Measurements from ENCODE around the gene PIP5K1B. TPM values are rescaled to one million over a fixed set of nuclear protein-coding genes. Genes with fewer than 3 reads are reported as not detected.

The PIP5K1B gene
- total RNA-seq, 2 donors from 2014 or later, result 0.55 to 0.99 TPM

DNA sequence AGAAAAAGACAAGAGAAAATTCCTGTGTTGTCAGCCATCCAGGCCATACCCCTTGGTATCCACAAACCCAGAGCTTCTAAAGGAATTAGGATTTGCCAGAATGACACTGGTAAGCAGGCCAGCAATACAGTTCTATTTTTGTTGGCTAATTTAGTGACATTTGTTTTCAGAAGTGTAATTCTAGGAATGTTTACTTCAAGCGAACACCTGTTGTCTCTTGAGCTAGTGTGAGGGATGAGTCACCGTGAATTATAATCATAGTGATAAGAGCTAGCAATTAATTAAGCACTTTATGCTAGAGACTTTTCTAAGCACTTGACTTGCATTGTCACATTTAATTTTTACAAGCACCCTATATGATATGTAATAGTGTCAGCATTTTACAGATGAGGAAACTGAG is 209.7 kb downstream of the PIP5K1B start:
- Mint-ChIP-seq H3K27ac (no peak overlapping the region), H3K36me3 (ENCODE audit: low read depth) (no peaks in the 10 kb centered on the region), H3K4me1 (no peaks in the 10 kb centered on the region)

GRCh38 chr9:68919661-68920060 is 214.6 kb downstream of the PIP5K1B start:
- DNase-seq (no peak), ATAC-seq (no peak)
- Mint-ChIP-seq H3K36me3 (ENCODE audit: low read depth) (no peaks in the 10 kb centered on the region), H3K27ac (no peak overlapping the region), H3K27me3 (no peaks in the 10 kb centered on the region), H3K4me1 (no peaks in the 10 kb centered on the region), H3K4me3 (no peak overlapping the region)
- H3K9me3 ChIP-seq (ENCODE audit: control insufficient read depth, low read length, poor library complexity, severe bottlenecking), result no peaks in the 10 kb centered on the region

More for the DNA sequence above, 209.7 kb downstream of the PIP5K1B start:
- H3K9me3 ChIP-seq (ENCODE audit: control insufficient read depth, low read length, poor library complexity, severe bottlenecking), result no peaks in the 10 kb centered on the region
- Mint-ChIP-seq H3K27me3 (peaks cover 9% of the 10 kb centered on the region), H3K4me3 (no peak overlapping the region)
- DNase-seq (no peak), ATAC-seq (no peak)

- DNase-seq (no peak), ATAC-seq (no peak)
- Mint-ChIP-seq H3K27me3 (no peaks in the 10 kb centered on the region), H3K4me3 (no peak overlapping the region), H3K27ac (no peak overlapping the region), H3K36me3 (ENCODE audit: low read depth) (no peaks in the 10 kb centered on the region), H3K4me1 (no peaks in the 10 kb centered on the region)
- H3K9me3 ChIP-seq (ENCODE audit: control insufficient read depth, low read length, poor library complexity, severe bottlenecking), result no peaks in the 10 kb centered on the region
These were observed 215.9 kb downstream of the PIP5K1B start for GRCh38 chr9:68920921-68921320.

- peaks cover 3% of the 10 kb centered on the region for H3K36me3 Mint-ChIP-seq (ENCODE audit: low read depth)
- no peak for DNase-seq
- no peaks in the 10 kb centered on the region for H3K9me3 ChIP-seq (ENCODE audit: control insufficient read depth, low read length, poor library complexity, severe bottlenecking)
- no peaks in the 10 kb centered on the region for H3K4me1 Mint-ChIP-seq
- H3K27ac Mint-ChIP-seq, result no peak overlapping the region
- H3K4me3 Mint-ChIP-seq, result no peak overlapping the region
- no peak for ATAC-seq
- peaks cover 18% of the 10 kb centered on the region for H3K27me3 Mint-ChIP-seq
These were observed 218.4 kb downstream of the PIP5K1B start for GRCh38 chr9:68923480-68923879.

DNA sequence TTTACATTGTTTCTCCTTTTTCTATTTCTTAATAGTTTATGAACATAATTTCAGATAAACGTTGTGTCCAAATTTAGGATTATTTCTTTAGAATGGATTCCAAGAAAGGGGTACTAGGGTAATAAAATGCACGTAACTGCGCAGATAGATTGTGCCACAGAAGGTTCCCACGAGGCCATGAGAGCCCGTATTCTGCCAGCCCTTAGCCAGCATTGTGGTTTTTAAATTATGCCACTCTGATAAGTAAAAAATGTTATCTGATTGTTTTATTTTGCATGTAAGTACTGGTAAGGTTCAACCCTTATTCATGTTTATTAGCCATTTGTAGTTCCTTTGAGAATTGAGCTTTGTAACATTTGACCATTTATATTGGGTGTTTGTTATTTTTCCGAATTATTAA is 220.1 kb downstream of the PIP5K1B start:
- DNase-seq (no peak), ATAC-seq (no peak)
- Mint-ChIP-seq H3K27ac (no peak overlapping the region), H3K4me3 (no peak overlapping the region), H3K4me1 (no peaks in the 10 kb centered on the region), H3K36me3 (ENCODE audit: low read depth) (peaks cover 9% of the 10 kb centered on the region), H3K27me3 (peaks cover 31% of the 10 kb centered on the region)
- H3K9me3 ChIP-seq (ENCODE audit: control insufficient read depth, low read length, poor library complexity, severe bottlenecking), result no peaks in the 10 kb centered on the region

DNA sequence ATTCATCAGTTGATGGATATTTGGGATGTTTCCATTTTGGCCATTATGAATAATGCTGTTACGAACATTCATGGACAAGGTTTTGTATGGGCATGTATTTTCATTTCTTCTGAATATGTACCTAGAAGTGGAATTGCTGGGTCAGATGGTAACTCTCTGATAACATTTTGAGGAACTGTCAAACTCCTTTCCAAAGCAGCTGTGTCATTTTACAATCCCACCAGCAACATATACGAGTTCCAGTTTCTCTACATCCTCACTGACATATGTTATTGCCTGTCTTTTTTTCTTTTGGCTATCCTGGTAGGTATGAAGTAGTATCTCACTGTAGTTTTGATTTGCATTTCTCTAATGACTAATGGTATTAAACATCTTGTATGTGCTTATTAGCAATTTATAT is 222.1 kb downstream of the PIP5K1B start:
- no peak for ATAC-seq

DNA sequence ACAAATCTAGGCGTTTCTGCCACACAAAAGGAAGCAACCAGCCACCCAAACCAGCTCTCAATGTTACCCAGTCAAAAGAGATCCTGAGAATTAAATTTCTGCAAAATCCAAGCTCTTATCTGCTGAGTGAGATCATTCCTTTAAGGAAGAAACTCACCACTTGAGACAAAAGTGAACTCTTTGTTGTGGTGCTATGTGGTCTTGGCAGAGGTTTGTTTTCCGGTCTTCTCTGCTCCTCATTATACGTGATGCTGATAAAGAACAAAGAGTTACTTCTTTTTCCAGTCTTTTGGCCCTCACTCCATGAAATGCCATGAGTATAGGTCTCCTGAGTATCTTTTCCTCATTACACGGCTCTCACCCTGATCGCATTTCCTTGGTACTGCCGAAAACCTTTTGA is 226.8 kb downstream of the PIP5K1B start:
- Mint-ChIP-seq H3K36me3 (ENCODE audit: low read depth) (peaks cover 10% of the 10 kb centered on the region), H3K4me3 (no peak overlapping the region), H3K4me1 (peaks cover 11% of the 10 kb centered on the region), H3K27ac (no peak overlapping the region), H3K27me3 (peaks cover 53% of the 10 kb centered on the region)
- no peak for ATAC-seq
- no peaks in the 10 kb centered on the region for H3K9me3 ChIP-seq (ENCODE audit: control insufficient read depth, low read length, poor library complexity, severe bottlenecking)
- no peak for DNase-seq

More for the DNA sequence above, 222.1 kb downstream of the PIP5K1B start:
- Mint-ChIP-seq H3K27ac (no peak overlapping the region), H3K4me1 (peaks cover 7% of the 10 kb centered on the region), H3K27me3 (peaks cover 40% of the 10 kb centered on the region), H3K4me3 (no peak overlapping the region), H3K36me3 (ENCODE audit: low read depth) (peaks cover 10% of the 10 kb centered on the region)
- no peaks in the 10 kb centered on the region for H3K9me3 ChIP-seq (ENCODE audit: control insufficient read depth, low read length, poor library complexity, severe bottlenecking)
- no peak for DNase-seq

DNA sequence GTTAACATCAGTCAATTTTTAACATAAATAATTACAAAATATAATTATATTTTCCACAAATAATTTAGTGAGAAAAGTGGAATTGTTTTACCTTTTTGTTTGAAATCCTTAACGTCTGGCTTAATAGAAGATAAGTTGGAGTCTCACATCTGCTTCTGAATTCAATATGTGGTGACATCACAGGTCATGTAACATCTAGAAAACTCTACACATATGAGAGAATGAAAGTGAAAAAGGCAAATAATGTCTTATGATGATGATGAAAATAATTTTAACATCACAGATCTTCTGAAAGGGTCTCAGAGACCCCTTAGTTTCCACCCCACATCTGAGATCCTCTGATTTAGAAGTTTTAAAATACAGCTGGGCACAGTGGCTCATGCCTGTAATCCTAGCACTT is 227.4 kb downstream of the PIP5K1B start:
- peaks cover 11% of the 10 kb centered on the region for H3K4me1 Mint-ChIP-seq
- DNase-seq, result no peak

DNA sequence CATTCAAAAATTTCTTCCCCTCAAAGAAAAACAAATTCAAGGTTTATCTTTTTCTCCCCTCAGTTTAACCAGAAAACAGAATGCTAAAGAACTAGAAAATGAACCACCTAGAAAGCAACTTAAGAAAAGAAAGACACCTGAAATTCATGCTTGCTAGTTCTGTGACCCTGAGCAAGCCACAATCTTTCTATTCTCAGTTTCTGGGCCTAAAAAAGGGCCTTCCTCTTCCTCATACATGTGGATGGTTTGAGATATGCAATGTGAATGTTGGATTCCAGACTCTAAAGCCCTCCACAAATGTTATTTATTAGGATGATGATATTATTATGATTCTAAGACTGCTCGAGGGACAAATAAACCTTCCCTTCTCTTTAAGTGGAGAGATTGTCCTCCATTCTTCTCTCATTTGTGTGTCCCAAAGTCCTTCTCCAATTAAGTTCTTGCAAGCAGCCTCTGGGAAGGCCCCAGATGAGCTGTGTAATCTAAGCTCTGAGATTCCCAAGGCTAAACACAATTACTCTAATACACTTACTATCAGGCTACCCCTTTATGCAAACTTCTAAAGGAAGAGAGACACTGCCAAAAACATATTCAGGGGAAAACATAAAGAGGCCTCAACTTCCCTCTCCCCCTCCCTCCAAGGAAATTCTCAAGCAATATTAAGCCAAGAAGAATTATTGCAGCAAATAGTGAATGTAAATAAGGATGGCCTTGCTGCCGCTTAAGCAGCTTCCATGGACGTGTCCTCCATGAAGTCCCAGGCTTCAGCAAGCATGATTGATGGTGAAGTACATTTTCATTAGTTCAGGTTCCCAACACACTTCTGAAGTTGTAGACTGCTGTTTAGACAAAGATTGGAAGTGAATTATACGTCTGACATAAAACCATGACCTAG is 228.6 kb downstream of the PIP5K1B start:
- no peaks in the 10 kb centered on the region for H3K9me3 ChIP-seq (ENCODE audit: control insufficient read depth, low read length, poor library complexity, severe bottlenecking)
- DNase-seq (no peak), ATAC-seq (no peak)
- Mint-ChIP-seq H3K27ac (no peak overlapping the region), H3K27me3 (peaks cover 54% of the 10 kb centered on the region), H3K36me3 (ENCODE audit: low read depth) (peaks cover 7% of the 10 kb centered on the region), H3K4me1 (peaks cover 11% of the 10 kb centered on the region), H3K4me3 (no peak overlapping the region)

More for the DNA sequence above, 227.4 kb downstream of the PIP5K1B start:
- no peaks in the 10 kb centered on the region for H3K9me3 ChIP-seq (ENCODE audit: control insufficient read depth, low read length, poor library complexity, severe bottlenecking)
- Mint-ChIP-seq H3K27me3 (peaks cover 51% of the 10 kb centered on the region), H3K36me3 (ENCODE audit: low read depth) (peaks cover 10% of the 10 kb centered on the region), H3K4me3 (no peak overlapping the region), H3K27ac (no peak overlapping the region)
- ATAC-seq, result no peak

- Mint-ChIP-seq H3K36me3 (ENCODE audit: low read depth) (peaks cover 5% of the 10 kb centered on the region), H3K4me3 (no peak overlapping the region), H3K27me3 (peaks cover 53% of the 10 kb centered on the region), H3K4me1 (peaks cover 11% of the 10 kb centered on the region), H3K27ac (no peak overlapping the region)
- no peak for ATAC-seq
- no peaks in the 10 kb centered on the region for H3K9me3 ChIP-seq (ENCODE audit: control insufficient read depth, low read length, poor library complexity, severe bottlenecking)
- DNase-seq, result no peak
These were observed 229.2 kb downstream of the PIP5K1B start for GRCh38 chr9:68934329-68934644.

GRCh38 chr9:68940573-68940972 is 235.5 kb downstream of the PIP5K1B start:
- ATAC-seq (no peak), DNase-seq (no peak)
- Mint-ChIP-seq H3K27ac (no peak overlapping the region), H3K27me3 (peaks cover 29% of the 10 kb centered on the region), H3K4me1 (no peaks in the 10 kb centered on the region), H3K4me3 (no peak overlapping the region), H3K36me3 (ENCODE audit: low read depth) (peaks cover 2% of the 10 kb centered on the region)
- no peaks in the 10 kb centered on the region for H3K9me3 ChIP-seq (ENCODE audit: control insufficient read depth, low read length, poor library complexity, severe bottlenecking)

DNA sequence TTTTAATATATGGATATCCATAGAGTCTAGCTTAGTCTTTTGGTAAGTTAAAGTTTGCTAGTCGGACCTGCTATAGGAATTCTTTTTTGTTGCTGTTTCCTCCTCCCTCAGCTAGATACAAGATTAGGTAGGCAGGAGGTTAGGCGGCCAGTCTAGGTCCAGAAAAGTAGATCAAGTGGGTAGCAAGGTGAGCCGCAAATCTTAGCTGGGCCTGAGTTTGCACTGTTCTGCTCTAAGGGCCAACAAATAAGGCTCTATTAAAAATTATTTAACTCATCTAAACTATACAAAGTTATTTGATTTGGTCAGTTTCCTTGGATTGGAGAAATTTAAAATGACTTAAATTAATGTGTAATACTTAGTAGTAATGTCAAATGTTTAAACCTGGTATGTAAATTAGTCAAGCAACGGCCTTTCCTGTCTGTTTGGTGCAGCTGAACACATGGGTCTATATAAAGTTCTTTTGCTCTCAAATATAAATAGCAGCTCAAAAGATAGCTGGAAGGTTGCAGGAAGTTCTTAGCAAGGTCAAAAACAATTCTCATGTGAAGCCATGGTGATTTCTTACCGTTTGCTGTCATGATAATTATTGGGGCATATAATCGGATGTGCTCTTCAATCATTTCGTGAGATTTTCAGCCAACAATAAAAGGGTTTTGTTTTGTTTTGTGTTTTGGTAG is 236.9 kb downstream of the PIP5K1B start:
- Mint-ChIP-seq H3K4me1 (no peaks in the 10 kb centered on the region), H3K27me3 (peaks cover 31% of the 10 kb centered on the region)
- no peaks in the 10 kb centered on the region for H3K9me3 ChIP-seq (ENCODE audit: control insufficient read depth, low read length, poor library complexity, severe bottlenecking)

GRCh38 chr9:68942790-68943189 is 237.8 kb downstream of the PIP5K1B start:
- Mint-ChIP-seq H3K4me3 (no peak overlapping the region), H3K27me3 (peaks cover 31% of the 10 kb centered on the region), H3K4me1 (no peaks in the 10 kb centered on the region), H3K36me3 (ENCODE audit: low read depth) (peaks cover 2% of the 10 kb centered on the region), H3K27ac (no peak overlapping the region)
- H3K9me3 ChIP-seq (ENCODE audit: control insufficient read depth, low read length, poor library complexity, severe bottlenecking), result no peaks in the 10 kb centered on the region
- ATAC-seq (no peak), DNase-seq (no peak)

More for the DNA sequence above, 236.9 kb downstream of the PIP5K1B start:
- Mint-ChIP-seq H3K4me3 (no peak overlapping the region), H3K36me3 (ENCODE audit: low read depth) (peaks cover 2% of the 10 kb centered on the region), H3K27ac (no peak overlapping the region)
- no peak for ATAC-seq
- DNase-seq, result no peak

Measured in T-helper 17 cell (primary cell).